ENCODE results near the gene SLC22A31.
"Not testable (repeated sequence)": the region's sequence is repeated elsewhere in the genome, so short reads cannot be mapped to it uniquely, and the experiment has no call there.

SLC22A31 gene

DNA sequence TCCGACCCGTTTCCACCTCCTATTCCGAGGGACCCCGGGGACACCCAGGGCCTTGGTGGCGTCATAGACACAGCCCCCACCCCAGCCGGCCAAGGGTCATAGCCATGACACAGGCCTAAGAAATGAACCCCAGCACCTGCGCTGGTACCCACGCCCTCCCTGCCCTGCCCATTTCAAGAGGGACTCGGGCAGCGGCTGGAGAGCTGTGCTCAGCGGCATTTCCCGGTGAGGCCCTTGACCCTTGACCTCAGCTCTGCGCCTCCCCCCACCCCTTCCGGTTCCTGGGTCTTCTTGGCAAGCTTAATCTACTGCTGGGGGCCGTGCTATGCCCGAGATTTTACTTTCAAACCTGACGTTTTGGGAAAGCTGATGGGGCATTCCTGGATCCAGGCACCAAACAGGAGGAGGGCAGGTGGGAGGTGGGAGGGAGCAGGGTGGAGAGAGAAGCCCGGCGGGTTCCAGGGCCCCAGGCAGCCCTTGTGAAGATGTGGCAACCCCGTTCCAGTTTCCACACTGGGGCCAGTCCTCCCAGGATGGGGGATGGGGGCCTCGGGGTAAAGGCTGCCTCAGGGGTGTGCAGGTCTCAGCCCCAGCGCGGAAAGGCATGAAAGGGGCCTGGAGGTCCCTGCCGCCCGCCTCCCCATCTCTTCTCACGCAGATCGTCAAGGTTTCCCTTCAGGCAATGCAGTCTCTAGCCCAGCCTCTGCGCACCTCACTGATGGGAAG is at the start of gene SLC22A31:
TSS of gene SLC22A31 (minus strand) at position 414 of the 726 bp plus-strand sequence. CDS start at position 378, 36 bp downstream.
- no peak for DNase-seq (ENCODE audit: low read depth)

DNA sequence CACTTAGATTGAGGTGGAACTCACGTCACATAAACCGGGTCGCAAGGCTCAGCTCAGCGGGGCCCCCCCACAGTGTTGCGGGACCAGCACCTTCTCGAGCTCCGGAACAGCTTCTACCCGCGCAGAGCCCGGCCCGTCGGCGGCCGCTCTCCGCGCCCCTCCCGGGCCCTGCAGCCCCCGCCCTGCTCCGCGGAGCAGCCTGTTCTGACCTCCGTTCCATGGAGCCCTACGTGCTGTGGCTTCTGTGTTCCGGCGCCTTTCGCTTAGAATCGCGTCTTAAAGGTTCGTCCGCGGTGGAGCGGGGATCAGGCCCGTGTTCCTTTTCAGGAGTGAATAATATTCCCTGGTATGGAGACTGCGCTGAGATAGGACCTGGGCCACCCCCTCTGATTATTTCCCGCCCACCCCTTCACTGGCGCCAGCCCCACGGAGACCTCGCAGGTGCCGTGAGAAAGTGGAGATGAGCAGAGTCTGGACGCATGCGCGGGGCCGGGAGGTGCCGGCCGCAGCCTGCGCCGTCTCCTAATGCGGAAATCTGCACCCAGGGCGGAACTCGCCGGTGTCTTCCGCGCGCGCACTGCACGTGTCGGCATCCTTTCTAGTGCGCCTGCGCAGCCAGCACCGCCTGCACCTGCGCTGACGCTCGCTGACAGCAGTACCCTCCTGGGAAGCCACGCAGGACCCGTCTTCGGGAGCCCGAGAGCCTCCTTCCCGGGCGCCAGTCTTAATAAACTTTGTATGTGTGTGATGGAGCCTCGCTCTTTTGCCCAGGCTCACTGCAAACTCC is 48.1 kb upstream of the SLC22A31 start:
- DNase-seq (ENCODE audit: low read depth), result no peak

DNA sequence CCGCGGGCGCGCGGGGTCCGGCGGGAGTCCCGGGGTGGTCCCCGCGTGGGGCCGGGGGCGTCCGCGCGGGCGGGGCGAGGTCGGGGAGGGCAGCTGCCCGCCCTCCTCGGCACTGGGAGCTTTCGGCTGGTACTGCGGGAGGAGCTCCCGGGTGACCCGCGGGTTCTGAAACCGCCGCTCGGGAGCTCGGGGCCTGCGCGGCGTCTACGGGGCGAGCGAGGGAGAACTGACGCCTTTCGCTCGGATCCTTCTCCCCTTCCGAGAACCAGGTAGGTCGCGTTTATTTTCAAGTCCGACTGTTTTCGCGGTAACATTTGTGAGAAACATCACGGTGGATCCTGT is 47.4 kb upstream of the SLC22A31 start:
- DNase-seq (ENCODE audit: low read depth), result not testable (repeated sequence)

DNA sequence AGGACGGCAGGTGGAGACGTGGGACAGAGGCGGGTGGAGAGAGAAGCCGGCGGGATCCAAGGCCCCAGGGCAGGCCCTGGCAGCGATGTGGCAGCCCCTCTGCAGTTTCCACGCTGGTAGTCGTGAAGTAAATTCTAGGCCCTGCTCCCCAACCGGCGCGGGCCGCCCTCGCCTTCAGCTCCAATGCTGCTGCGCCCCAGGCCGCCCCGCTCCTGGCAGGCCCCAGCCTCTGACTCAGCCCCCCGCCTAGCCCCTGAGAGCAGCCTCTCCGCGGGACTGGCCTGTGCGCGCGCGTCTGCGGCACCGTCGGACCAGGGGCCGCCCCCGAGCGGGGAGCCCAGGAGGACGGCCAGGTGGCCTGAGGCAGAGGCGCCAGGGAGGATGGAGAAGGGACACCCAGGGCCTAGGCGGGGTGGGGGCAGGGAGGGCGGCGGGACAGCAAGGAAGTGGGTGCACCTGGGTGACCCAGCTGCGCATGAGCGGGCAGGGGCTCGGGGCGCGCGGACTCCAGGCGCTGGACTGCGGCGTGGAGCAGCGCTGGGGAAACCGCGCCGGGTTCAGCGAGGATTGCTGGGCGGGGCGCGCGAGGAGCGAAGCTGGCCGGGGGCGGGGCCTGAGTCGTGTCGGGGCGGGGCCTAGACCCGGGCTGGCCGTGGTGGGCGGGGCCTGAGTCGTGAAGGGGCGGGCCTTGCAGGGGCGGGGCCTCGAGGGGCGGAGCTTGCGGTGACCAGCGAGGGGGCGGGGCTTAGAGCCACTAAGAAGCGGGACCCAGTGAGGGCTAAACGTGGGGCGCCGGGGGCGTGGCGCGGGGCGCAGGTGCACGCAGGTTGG is 46.8 kb upstream of the SLC22A31 start:
- peak; percentile 95 for DNase-seq (ENCODE audit: low read depth)

DNA sequence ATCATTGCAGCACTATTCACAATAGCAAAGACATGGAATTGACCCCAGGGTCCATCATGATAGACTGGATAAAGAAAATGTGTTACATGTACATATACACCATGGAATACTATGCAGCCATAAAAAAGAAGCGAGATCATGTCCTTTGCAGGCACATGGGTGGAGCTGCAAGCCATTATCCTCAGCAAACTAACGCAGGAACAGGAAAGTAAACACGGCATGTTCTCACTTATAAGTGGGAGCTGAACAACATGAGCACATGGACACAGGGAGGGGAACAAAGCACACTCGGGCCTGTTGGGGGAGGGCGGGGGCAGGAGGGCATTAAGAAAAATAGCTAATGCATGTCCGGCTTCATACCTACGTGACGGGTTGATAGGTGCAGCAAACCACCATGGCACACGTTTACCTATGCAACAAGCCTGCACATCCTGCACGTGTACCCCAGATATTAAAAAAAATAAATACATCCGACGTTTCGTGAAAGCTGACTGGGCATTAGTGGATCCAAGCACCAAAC is 46.1 kb upstream of the SLC22A31 start:
- no peak for DNase-seq (ENCODE audit: low read depth)

DNA sequence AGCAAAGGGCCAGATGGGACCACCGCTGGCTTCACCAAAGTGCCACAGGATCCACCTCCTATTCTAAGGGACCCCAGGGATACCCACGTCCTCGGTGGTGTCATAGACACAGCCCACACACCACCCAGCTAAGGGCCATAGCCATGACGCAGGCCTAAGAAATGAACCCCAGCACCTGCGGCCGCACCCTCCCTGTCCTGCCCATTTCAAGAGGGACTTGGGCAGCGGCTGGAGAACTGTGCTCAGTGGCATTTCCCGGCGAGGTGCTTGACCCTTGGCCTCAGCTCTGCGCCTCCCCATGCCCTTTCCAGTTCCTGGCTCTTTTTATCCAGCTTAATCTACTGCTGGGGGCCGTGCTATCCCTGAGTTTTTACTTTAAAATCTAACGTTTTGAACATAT is 44.4 kb upstream of the SLC22A31 start:
- no peak for DNase-seq (ENCODE audit: low read depth)

DNA sequence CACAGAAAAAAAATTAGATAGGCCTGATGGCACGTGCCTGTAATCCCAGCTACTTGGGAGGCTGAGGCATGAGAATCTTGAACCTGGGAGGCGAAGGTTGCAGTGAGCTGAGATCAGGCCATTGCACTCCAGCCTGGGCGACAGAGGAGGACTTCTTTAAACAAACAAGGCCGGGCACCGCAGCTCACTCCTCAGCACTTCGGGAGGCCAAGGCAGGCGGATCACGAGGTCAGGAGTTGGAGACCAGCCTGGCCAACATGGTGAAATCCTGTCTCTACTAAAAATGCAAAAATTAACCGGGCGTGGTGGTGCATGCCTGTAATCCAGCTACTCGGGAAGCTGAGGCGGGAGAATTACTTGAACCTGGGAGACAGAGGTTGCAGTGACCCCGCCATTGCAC is 43.9 kb upstream of the SLC22A31 start:
- DNase-seq (ENCODE audit: low read depth), result not testable (repeated sequence)

DNA sequence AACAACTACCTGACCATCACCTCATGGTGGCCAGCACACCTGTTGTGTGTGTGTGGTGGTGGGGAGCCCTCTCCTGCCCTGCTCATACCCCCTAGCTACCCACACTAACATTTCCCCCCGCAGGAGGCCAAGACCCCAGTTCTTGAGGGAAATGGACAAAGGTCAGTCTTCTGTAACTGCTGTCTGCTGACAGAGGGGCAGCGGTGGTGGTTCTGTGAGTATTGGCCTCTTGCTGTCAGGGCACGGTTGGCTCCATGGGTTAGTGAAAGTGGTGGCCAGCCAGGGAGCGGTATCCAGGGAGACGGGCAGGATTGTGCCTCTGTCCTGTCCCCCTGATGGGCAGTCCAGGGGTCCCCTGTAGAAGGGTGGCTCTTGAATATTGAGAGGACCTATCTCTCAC is 43.3 kb upstream of the SLC22A31 start:
- DNase-seq (ENCODE audit: low read depth), result no peak

DNA sequence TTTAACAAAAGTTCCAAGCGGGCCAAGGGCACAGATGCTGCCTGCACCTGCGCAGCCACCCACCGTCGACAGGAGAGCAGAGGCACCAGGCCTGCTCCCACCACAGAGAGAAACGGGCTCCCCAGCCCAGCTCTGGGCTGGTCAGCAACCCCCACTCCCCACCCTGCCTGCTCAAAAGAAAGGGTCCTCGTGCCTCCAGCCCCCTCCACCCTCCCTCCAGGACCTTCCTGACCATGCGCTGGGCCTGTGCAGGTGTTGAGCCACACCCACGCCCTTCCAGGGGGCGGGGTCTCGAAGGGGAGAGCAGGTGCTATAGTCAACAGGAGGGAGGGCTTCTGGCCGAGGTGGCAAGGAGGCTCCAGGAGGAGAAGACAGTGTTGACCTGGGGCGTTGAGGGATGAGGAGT is 42.5 kb upstream of the SLC22A31 start:
- no peak for DNase-seq (ENCODE audit: low read depth)

DNA sequence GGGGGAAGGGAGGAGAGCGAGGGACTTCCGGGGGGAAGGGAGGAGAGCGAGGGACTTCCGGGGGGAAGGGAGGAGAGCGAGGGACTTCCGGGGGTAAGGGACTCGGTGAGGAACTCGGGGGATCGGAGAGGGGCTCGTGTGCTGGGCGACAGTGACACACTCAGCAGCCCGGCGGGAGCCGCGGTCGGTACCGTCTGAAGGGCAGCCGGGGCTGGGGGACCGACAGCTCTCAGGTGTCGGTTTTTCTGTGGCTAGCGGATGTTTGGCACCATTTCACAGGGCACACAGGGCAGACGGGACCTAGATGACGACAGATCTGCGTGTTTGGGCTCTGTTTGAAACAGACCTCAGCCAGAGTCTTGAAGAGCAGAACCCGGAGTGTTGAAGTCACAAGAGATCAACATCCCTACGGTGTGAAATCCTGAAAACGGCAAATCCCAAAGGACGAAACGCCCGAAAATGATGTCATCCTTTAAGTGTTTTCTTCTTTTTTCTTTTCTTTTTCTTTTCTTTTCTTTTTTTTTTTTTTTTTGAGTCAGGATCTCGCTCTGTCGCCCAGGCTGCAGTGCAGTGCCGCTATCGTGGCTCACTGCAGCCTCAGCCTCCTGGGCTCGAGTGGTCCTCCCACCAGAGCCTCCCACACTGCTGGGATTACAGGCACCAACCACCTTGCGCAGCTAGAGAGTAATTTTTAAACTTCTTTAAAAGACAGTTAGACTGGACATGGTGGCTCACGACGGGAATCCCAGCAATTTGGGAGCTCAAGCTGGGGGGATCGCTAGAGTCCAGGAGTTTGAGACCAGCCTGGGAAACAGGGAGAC is 41.1 kb upstream of the SLC22A31 start:
- peak; percentile 70 for DNase-seq (ENCODE audit: low read depth)

DNA sequence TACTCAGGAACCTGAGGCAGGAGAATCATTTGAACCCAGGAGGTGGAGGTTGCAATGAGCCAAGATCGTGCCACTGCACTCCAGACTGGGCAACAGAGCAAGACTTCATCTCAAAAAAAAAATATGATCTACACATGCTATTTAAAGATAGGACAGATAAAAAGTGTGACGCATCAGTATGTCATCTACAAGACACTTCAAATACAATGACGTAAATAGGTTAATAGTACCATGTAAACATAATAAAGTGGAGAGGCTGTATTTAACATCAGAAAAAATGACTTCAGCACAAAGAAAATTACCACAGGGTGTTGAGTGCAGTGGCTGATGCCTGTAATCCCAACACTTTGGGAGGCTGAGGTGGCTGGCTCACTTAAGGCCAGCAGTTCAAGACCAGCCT is 37.4 kb upstream of the SLC22A31 start:
- no peak for DNase-seq (ENCODE audit: low read depth)

DNA sequence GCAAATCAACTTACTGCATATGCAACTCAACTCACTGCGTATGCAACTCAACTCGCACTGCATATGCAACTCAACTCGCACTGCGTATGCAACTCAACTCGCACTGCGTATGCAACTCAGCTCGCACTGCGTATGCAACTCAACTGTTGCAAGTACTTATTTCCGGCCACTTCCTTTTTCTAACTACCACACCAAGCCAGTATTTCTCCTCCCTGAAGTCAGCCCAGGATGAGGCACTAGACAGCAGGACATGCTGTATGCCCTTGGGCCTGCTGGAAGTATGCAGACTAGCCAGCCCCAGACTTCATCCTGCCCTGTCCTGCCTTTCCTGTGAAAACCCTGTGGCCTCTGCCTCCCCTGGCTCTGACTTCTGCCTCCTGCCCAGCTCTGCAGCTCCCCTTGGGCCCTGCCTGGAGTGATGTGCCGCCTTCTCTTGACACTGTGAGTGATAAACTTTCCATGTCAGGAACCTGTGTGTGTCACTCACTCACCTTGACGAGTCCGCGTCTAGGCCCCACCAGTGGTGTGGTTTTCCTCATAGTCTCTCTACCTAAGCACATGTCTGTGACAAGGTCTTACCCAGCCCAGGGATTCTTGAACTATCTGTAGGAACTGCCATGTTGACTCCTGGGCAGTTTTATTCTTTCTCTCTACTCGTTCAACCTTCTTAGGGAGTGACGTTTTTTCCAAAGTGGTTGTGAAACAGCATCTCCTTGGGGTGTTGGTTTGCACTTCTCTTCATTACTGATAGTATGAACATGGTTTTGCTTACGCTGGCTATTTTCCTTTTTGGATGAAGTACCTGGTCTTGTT is 33.5 kb upstream of the SLC22A31 start:
- DNase-seq (ENCODE audit: low read depth), result no peak

DNA sequence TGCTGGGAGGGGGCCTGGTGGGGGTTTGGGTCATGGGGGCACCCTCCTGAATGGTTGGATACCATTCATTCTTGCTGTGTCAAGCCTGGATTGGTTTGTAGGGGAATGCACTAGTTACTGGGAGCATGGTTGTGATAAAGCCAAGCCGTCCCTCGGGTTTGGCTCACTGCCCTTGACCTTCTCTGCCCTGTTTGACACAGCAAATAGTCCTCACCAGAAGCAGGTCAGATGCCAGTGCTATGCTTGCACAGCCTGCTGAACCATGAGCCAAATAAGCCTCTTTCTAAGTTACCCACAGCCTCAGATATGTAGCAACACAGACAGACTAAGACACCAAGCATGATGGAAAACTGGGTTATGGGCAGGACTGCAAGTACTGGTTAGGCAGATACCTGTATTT is 31.8 kb upstream of the SLC22A31 start:
- no peak for DNase-seq (ENCODE audit: low read depth)

DNA sequence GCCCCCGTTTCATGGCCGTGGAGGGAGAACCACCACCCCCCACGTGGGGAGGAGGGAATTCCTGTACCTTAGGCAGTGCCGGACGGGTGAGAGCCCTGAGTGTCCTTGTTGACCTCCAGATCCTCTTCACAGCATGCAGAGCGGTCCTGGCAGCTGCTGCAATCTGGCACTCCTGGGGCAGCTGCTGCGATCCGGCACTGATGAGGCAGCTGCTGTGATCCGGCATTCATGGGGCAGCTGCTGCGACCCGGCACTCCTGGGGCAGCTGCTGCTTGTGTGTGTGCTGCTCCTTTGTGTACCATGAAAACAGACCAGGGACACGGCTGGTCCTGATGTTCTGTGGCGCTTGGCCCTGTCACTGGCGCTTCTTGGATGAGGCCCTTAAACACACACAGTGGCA is 29.9 kb upstream of the SLC22A31 start:
- no peak for DNase-seq (ENCODE audit: low read depth)

DNA sequence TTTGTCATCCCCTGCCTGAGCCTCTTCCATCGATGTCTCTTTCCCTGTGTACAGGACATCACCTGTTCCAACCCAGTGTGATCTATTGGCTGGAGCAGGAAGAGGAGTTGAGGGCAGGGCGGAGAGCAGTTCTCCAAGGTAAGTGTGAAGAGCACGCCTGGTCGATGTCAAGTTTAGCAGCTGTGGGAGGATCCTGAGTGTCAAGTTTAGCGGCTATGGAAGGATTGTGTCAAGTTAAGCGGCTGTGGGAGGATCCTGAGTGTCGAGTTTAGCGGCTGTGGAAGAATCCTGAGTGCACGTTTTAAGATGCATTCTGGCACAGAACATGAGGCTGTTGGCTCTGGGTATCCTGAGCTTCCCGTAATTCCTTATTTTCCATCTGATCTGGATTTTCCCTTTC is 24.3 kb upstream of the SLC22A31 start:
- no peak for DNase-seq (ENCODE audit: low read depth)

DNA sequence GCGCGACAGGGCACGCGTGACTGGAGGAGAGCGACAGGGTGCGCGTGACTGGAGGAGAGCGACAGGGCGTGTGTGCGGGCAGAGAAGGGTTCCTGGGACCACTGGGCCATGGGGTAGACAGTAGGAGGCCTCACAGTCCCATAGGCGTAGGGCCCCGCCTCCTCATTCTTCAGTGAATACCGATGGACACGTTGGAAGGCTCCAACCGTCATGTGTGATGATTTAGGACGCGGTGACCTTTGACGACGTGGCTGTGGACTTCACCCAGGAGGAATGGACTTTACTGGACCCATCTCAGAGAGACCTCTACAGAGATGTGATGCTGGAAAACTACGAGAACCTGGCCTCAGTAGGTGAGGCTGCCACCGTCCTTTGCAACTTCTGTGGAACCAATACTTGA is 22.6 kb upstream of the SLC22A31 start:
- no peak for DNase-seq (ENCODE audit: low read depth)

DNA sequence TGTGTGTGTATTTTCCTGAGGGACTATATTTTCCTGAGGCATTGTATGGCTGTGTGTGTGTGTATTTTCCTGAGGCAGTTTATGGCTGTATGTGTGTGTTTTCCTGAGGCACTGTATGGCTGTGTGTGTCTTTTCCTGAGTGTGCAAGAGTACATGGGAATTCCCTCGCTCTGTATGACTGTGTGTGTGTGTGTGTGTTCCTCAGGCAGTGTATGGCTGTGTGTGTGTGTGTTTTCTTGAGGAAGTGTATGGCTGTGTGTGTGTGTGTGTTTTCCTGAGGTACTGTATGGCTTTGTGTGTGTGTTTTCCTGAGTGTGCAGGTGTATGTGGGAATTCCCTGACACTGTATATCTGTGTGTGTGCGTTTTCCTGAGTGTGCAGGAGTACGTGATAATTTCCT is 21.3 kb upstream of the SLC22A31 start:
- DNase-seq (ENCODE audit: low read depth), result no peak

DNA sequence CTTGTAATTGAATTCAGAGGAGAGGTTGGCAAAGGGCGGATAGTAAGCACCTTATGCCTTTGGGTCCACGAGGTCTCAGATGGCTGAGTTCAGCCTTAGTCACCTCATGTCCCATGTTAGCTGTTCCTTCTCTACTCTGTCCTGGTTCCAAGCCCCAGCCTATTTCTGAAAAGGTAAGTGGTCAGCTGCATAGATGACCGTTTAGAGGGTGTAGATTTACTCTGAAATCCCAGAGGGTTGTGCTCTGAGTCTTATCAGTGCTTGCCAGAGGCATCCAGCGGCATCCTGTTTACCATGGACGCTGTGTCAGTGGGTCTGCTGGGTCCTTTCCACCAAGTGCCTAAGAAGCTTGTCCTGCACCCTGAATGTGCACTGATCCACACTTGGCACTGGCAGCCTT is 19.0 kb upstream of the SLC22A31 start:
- no peak for DNase-seq (ENCODE audit: low read depth)

DNA sequence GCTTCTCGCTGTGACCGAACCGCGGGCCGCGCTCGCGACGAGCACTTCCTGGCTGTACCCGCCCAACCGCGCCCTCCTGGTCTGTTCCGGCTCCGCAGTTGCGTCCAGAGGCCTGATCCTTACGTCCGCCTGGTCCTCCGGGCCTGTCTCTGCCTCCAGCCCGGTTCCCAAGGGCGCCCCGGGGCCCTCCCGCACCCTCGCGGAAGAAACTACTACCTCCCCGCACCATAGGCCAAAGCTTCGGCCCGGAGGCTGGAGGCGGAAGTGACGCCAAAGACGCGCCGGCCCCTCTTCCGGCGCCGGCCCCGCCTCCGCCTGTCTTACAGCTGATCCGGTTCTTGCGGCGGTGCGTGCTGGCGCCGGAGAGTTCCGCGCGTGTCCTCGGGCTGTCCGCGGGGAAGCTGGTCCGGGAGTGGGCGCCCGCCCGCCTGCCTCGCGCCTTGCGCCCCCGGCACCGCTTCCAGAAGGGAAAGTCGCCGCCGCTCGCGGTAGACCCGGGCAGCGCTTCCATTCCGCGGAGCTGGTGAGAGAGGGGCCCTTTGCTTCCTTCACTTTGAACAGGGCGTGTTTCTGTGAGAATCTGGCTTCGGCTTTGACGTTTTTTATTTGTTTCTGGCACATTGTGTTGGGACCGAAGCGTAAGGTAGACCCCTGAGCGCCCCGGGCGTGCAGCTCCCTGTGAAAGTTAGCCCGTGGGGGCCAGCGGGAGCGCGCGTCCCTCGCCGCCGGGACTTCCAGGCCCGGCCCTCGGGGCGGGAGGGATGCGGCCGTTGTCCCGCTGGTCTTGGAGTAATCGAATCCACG is 17.3 kb upstream of the SLC22A31 start, which contains the start of gene ZNF778:
TSS of gene ZNF778 (plus strand) at position 316 of the 804 bp plus-strand sequence. CDS start 3,425 bp downstream, outside the sequence.
- peak; percentile 64 for DNase-seq (ENCODE audit: low read depth)

DNA sequence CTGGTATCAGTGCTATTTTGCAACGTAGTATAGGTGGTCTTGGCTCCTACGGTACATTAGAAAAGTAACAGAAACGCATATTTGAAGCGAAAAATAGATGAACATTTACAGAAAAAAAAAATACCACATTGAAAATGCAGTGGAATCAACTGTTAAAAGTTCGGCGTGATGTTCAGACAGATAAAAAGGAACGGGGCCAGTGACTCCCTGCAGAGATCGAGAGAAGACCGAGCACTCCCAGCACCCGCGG is 16.7 kb upstream of the SLC22A31 start:
- DNase-seq (ENCODE audit: low read depth), result no peak
